SK-N-SH (cell line): ENCODE results near the gene C2orf15. TPM values are rescaled to one million over a fixed set of nuclear protein-coding genes. Genes with fewer than 3 reads are reported as not detected.

Experiments used
- CTCF ChIA-PET: fragments of 300-600, 350-600 bp; formaldehyde crosslinking; extraction: SDS; loops from one replicate; lab custom pipeline; 2021; lab: Yijun Ruan, JAX
- POLR2A ChIA-PET: fragments of 350-600 bp; sonication (Branson Sonifier 250); formaldehyde crosslinking; extraction: SDS; loops from one replicate; lab custom pipeline; 2020; ENCODE audit warnings: antibody characterized with exemption, inconsistent platforms; lab: Yijun Ruan, JAX
- DNase-seq: peaks from one replicate; pipeline ENCODE4 v3.0.0; 2012
- H2AFZ ChIP-seq: fragments of 200-600 bp; sonication (generic); 2 replicates; pipeline ENCODE4 v1.8.1; 2016; ENCODE audit warnings: antibody characterized with exemption, mild to moderate bottlenecking, low read depth
- H3F3A ChIP-seq: fragments of 200-600 bp; sonication (generic); replicated peaks from 2 replicates; pipeline ENCODE3; 2016; ENCODE audit warnings: antibody characterized with exemption, mild to moderate bottlenecking; ENCODE audit not compliant: insufficient read depth
- H3K27ac ChIP-seq, 2 experiments: fragments of 200-500 bp in 1 of 2; fragments of 200-600 bp in 1 of 2; sonication (Bioruptor generic) in 1 of 2; sonication (generic), shearing (Covaris generic) in 1 of 2; 2 replicates each; pipeline versions ENCODE4 v1.5.1 to v1.6.1; 2014 to 2016; ENCODE audit warnings: low read depth in 2 of 2, inconsistent platforms in 1 of 2, low read length in 1 of 2, mild to moderate bottlenecking in 1 of 2, mixed read lengths in 1 of 2
- H3K27me3 ChIP-seq: fragments of 200-600 bp; sonication (generic), shearing (Covaris generic); 2 replicates; pipeline ENCODE4 v1.6.1; 2016; ENCODE audit warnings: mixed run types; ENCODE audit not compliant: insufficient read depth
- H3K36me3 ChIP-seq, 2 experiments: fragments of 200-500 bp in 1 of 2; fragments of 200-600 bp in 1 of 2; sonication (Bioruptor generic) in 1 of 2; sonication (generic) in 1 of 2; replicated peaks in 1 of 2; 2 replicates each; pipeline versions ENCODE3 to v1.5.1; 2014 to 2016; ENCODE audit warnings: low read length in 1 of 2, mild to moderate bottlenecking in 1 of 2; ENCODE audit not compliant: insufficient read depth in 2 of 2, control insufficient read depth in 1 of 2
- H3K4me1 ChIP-seq, 2 experiments: fragments of 200-500 bp in 1 of 2; fragments of 200-600 bp in 1 of 2; sonication (Bioruptor generic) in 1 of 2; sonication (generic), shearing (Covaris generic) in 1 of 2; 2 replicates each; pipeline versions ENCODE4 v1.5.1 to v1.6.1; 2014 to 2016; ENCODE audit warnings: low read depth in 1 of 2, low read length in 1 of 2, mixed run types in 1 of 2; ENCODE audit not compliant: insufficient read depth in 2 of 2, control insufficient read depth in 1 of 2
- H3K4me2 ChIP-seq: fragments of 200-600 bp; sonication (generic), shearing (Covaris generic); 2 replicates; pipeline ENCODE4 v1.6.1; 2017; ENCODE audit warnings: mixed run types
- H3K4me3 ChIP-seq, 2 experiments: fragments of 200-500 bp in 1 of 2; fragments of 200-600 bp in 1 of 2; sonication (Bioruptor generic) in 1 of 2; sonication (generic), shearing (Covaris generic) in 1 of 2; 2 replicates each; pipeline versions ENCODE4 v1.5.1 to v1.8.1; 2014 to 2016; ENCODE audit warnings: low read depth in 2 of 2, inconsistent platforms in 1 of 2, low read length in 1 of 2, mild to moderate bottlenecking in 1 of 2, mixed read lengths in 1 of 2, moderate library complexity in 1 of 2
- H3K79me2 ChIP-seq: fragments of 200-600 bp; sonication (generic); 2 replicates; pipeline ENCODE4 v1.8.1; 2017; ENCODE audit warnings: mild to moderate bottlenecking; ENCODE audit not compliant: insufficient read depth
- H3K9ac ChIP-seq: fragments of 200-600 bp; sonication (generic); 2 replicates; pipeline ENCODE4 v1.6.1; 2017; ENCODE audit warnings: mixed run types
- H3K9me2 ChIP-seq: fragments of 200-600 bp; sonication (generic); 2 replicates; pipeline ENCODE4 v1.6.1; 2017; ENCODE audit warnings: mixed run types
- H3K9me3 ChIP-seq: fragments of 200-600 bp; sonication (generic); 2 replicates; pipeline ENCODE4 v1.6.1; 2017; ENCODE audit warnings: mixed run types, mild to moderate bottlenecking, moderate library complexity
- H4K20me1 ChIP-seq: fragments of 200-600 bp; sonication (generic); 2 replicates; pipeline ENCODE4 v1.6.1; 2017; ENCODE audit warnings: mild to moderate bottlenecking, mixed run types; ENCODE audit not compliant: insufficient read depth
- ELF1 ChIP-seq: IDR thresholded peaks from 2 replicates; pipeline ENCODE4 v1.4.0; 2012
- FOXJ3 ChIP-seq: sonication (generic); formaldehyde crosslinking; IDR thresholded peaks from 2 replicates; pipeline ENCODE4 v1.5.1; 2020; ENCODE audit warnings: mild to moderate bottlenecking, missing genetic modification reagents
- GABPA ChIP-seq: IDR thresholded peaks from 2 replicates; pipeline ENCODE4 v1.4.0; 2012; ENCODE audit warnings: low read depth, mild to moderate bottlenecking
- GATA2 ChIP-seq: sonication (generic); formaldehyde crosslinking; IDR thresholded peaks from 2 replicates; pipeline ENCODE4 v1.5.0; 2020; ENCODE audit warnings: mild to moderate bottlenecking, missing genetic modification reagents
- JUND ChIP-seq: IDR thresholded peaks from 2 replicates; pipeline ENCODE4 v1.4.0; 2012
- MEF2A ChIP-seq: IDR thresholded peaks from 2 replicates; pipeline ENCODE4 v1.4.0; 2012; ENCODE audit warnings: low read depth, borderline replicate concordance
- MXI1 ChIP-seq: IDR thresholded peaks from 2 replicates; pipeline ENCODE4 v1.6.1; 2012; ENCODE audit warnings: mild to moderate bottlenecking, low read depth, low read length, improper control_type of control experiment
- NRF1 ChIP-seq: IDR thresholded peaks from 2 replicates; pipeline ENCODE4 v1.6.1; 2012; ENCODE audit warnings: low read depth, mild to moderate bottlenecking, low read length
- POLR2AphosphoS5 ChIP-seq: IDR thresholded peaks from 2 replicates; pipeline ENCODE4 v1.6.1; 2012; ENCODE audit warnings: low read depth, low read length
- RAD21 ChIP-seq: IDR thresholded peaks from 2 replicates; pipeline ENCODE4 v1.6.1; 2012; ENCODE audit warnings: mild to moderate bottlenecking, low read length
- RCOR1 ChIP-seq: fragments of 150-350 bp; IDR thresholded peaks from 2 replicates; pipeline ENCODE4 v1.6.1; 2017; ENCODE audit warnings: antibody characterized with exemption, low read length
- RFX5 ChIP-seq: IDR thresholded peaks from 2 replicates; pipeline ENCODE4 v1.6.1; 2012; ENCODE audit warnings: mild to moderate bottlenecking, improper control_type of control experiment, low read length
- RXRA ChIP-seq: IDR thresholded peaks from 2 replicates; pipeline ENCODE4 v1.4.0; 2012; ENCODE audit warnings: low read depth, mild to moderate bottlenecking, borderline replicate concordance
- TEAD4 ChIP-seq: IDR thresholded peaks from 2 replicates; pipeline ENCODE4 v1.4.0; 2012; ENCODE audit warnings: mild to moderate bottlenecking, borderline replicate concordance; ENCODE audit not compliant: insufficient read depth
- WGBS: methylation state at CpG from one replicate; pipeline ENCODE4 v1.1.6; 2017; ENCODE audit warnings: low lambda C conversion rate; 5-methylcytosine and 5-hydroxymethylcytosine counted together
- polyA plus RNA-seq, 3 experiments: library from polyadenylated mRNA; depleted of rRNA; stranded (reverse); fragments of >200 nt; gene quantifications; 2 replicates each; pipeline ENCODE4 v1.2.3, GENCODE V29; 2012
- TF ChIP-seq, protein P1 (sequence below): IDR thresholded peaks from 2 replicates; pipeline ENCODE4 v1.4.0; 2012; ENCODE audit warnings: low read depth
- TF ChIP-seq, protein P2 (sequence below): IDR thresholded peaks from 2 replicates; pipeline ENCODE4 v1.4.0; 2012; ENCODE audit warnings: low read depth, borderline replicate concordance

The C2orf15 gene
- polyA plus RNA-seq, 1 of the 3 experiments (the other 2 are of a cell fraction), result 0.25 TPM

DNA sequence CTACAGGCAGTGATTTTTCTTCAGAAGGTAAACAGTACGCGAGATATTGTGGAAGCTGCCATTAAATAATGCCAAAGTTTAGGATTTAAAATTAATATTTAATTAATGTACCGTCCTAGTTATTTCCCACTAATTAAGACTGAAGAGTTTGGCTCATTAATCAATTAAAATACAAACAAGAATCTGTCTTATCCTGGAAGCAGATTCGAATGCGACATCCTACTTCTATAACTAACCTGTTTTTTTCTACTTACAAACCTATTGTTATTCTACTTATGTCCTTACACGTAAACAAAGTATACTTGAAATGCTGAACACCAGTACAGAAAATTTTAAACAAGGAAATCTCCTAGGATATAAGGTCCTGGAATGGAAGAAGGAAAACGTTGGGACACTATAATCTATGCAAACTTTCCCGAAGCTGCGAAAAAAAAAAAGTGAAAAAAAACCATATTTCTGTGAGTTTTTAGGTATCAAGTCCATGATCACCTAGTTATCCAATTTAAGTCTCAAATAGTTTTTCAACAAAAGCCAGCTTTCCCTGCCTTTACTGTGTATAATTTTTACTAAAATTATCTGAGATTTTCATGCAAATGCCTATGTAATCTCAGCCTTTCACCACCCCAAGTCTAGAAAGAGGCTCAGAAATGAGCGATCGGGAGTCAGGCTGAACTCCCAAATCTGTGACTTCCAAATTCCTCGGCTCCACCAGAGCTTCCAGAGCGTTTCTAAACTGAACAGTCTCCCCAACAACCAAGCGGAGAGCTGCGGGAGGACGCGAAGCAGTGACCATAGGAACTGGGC is 1.2 kb upstream of the C2orf15 start:
- 18% methylated on average over 15 of the region's 17 CpGs for WGBS
- Histone ChIP-seq H3K4me2 (peak overlapping the region; percentile 93), H3K4me1 (peaks cover 0 to 3% of the 10 kb centered on the region in 2 experiments; a peak in 2 of 4 replicates), H2AFZ (peak overlapping the region; percentile 97), H3K79me2 (no peaks in the 10 kb centered on the region), H3K4me3 (peak overlapping the region; percentile 80 to 81), H3K27ac (peak overlapping the region in 1 of 2 experiments; percentile 67; a peak in 2 of 4 replicates), H3K9ac (peak overlapping the region; percentile 42; the same call in 1 of the 2 replicates), H3K36me3 (no peaks in the 10 kb centered on the region), H3K27me3 (no peaks in the 10 kb centered on the region), H4K20me1 (no peaks in the 10 kb centered on the region), H3F3A (peaks cover 9% of the 10 kb centered on the region), H3K9me3 (no peaks in the 10 kb centered on the region), H3K9me2 (no peaks in the 10 kb centered on the region)
- CTCF ChIA-PET, result interaction anchor here (0.6 to 1.7 kb wide), 3 partner anchors 15 to 650 kb away, joined by 3 to 6 read pairs (median 4); partner anchors contain the start of genes LIPT1 and TSGA10
- TF ChIP-seq RAD21 (no peak), JUND (no peak), RCOR1 (no peak), RXRA (no peak), NRF1 (no peak), POLR2AphosphoS5 (no peak), ELF1 (no peak), RFX5 (no peak), GATA2 (CRISPR knock-in tag) (no peak), GABPA (no peak), MEF2A (no peak)
- TF ChIP-seq, protein P1, sequence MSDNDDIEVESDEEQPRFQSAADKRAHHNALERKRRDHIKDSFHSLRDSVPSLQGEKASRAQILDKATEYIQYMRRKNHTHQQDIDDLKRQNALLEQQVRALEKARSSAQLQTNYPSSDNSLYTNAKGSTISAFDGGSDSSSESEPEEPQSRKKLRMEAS, result no peak
- TF ChIP-seq, protein P2, sequence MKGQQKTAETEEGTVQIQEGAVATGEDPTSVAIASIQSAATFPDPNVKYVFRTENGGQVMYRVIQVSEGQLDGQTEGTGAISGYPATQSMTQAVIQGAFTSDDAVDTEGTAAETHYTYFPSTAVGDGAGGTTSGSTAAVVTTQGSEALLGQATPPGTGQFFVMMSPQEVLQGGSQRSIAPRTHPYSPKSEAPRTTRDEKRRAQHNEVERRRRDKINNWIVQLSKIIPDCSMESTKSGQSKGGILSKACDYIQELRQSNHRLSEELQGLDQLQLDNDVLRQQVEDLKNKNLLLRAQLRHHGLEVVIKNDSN, result no peak
- POLR2A ChIA-PET, result interaction anchor here (0.7 to 1.8 kb wide), 4 partner anchors 14 to 197 kb away, joined by 3 to 20 read pairs (median 8); partner anchors contain the start of genes EIF5B, LIPT1, MITD1 and MRPL30
- DNase-seq, result no peak

DNA sequence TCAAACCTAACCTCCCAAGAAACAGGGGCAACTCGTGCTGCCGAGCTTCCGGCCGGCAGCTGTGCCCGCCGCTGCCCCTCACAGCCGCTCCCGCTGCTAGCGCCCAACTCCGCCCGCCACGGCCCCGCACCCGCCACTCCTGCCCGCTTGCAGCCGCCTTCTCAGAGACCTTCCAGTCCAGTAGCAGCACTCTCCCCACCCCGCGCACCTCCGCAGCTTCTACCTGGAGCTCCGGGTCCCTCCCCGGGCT is 722 bp upstream of the C2orf15 start:
- Histone ChIP-seq H3K9me3 (no peaks in the 10 kb centered on the region), H3K27me3 (no peaks in the 10 kb centered on the region), H3K36me3 (no peaks in the 10 kb centered on the region), H3K79me2 (no peaks in the 10 kb centered on the region), H3F3A (peaks cover 9% of the 10 kb centered on the region), H3K4me3 (peak overlapping the region; percentile 80 to 81), H4K20me1 (no peaks in the 10 kb centered on the region), H3K9ac (peak overlapping the region; percentile 42; the same call in 1 of the 2 replicates), H3K27ac (peak overlapping the region in 1 of 2 experiments; percentile 67; a peak in 2 of 4 replicates), H3K4me1 (peaks cover 0 to 3% of the 10 kb centered on the region in 2 experiments; a peak in 2 of 4 replicates), H2AFZ (peak overlapping the region; percentile 97), H3K4me2 (peak overlapping the region; percentile 93), H3K9me2 (no peaks in the 10 kb centered on the region)
- CTCF ChIA-PET, result interaction anchor here (0.6 to 1.7 kb wide), 3 partner anchors 15 to 649 kb away, joined by 3 to 6 read pairs (median 4); partner anchors contain the start of genes LIPT1 and TSGA10
- DNase-seq, result no peak
- TF ChIP-seq FOXJ3 (no peak), RAD21 (no peak), MXI1 (peak; percentile 27; the same call in 1 of the 2 replicates), NRF1 (no peak), RFX5 (0 out of 2 replicates have a peak, but pooled peaks have one; percentile 10), TEAD4 (no peak), ELF1 (0 out of 2 replicates have a peak, but pooled peaks have one; percentile 6)
- TF ChIP-seq, protein P1, result peak; percentile 71; the same call in 1 of the 2 replicates
- 8% methylated on average over 2 of the region's 21 CpGs for WGBS
- POLR2A ChIA-PET, result interaction anchor here (0.7 to 1.8 kb wide), 4 partner anchors 14 to 196 kb away, joined by 3 to 20 read pairs (median 8); partner anchors contain the start of genes EIF5B, LIPT1, MITD1 and MRPL30
